Measurements from ENCODE around the gene GNAS-AS1.
"Not testable (repeated sequence)": the region's sequence is repeated elsewhere in the genome, so short reads cannot be mapped to it uniquely, and the experiment has no call there.

GNAS-AS1 gene

GRCh38 chr20:58829531-58829941, 21.2 kb downstream of the GNAS-AS1 start:
- DNase-seq, result peak; percentile 66

- DNase-seq, result not testable (repeated sequence)
Observed at GRCh38 chr20:58828804-58829203, 21.9 kb downstream of the GNAS-AS1 start.

GRCh38 chr20:58828136-58828535, 22.6 kb downstream of the GNAS-AS1 start:
- no peak for DNase-seq

- DNase-seq, result peak; percentile 12
Observed at GRCh38 chr20:58826271-58826670, 24.4 kb downstream of the GNAS-AS1 start.

- DNase-seq, result no peak
Observed at GRCh38 chr20:58825450-58825849, 25.3 kb downstream of the GNAS-AS1 start.

GRCh38 chr20:58824843-58825242, 25.9 kb downstream of the GNAS-AS1 start:
- peak; percentile 17 for DNase-seq

GRCh38 chr20:58822748-58823730, 27.7 kb downstream of the GNAS-AS1 start:
- DNase-seq, result peak; percentile 58

- peak; percentile 52 for DNase-seq
Observed at GRCh38 chr20:58822149-58822548, 28.6 kb downstream of the GNAS-AS1 start.

- not testable (repeated sequence) for DNase-seq
Observed at GRCh38 chr20:58820515-58820914, 30.2 kb downstream of the GNAS-AS1 start.

- DNase-seq, result no peak
Observed at GRCh38 chr20:58819921-58820320, 30.8 kb downstream of the GNAS-AS1 start.

GRCh38 chr20:58818586-58819285, 32.0 kb downstream of the GNAS-AS1 start:
- DNase-seq, result no peak

- no peak for DNase-seq
Observed at GRCh38 chr20:58817748-58818147, 33.0 kb downstream of the GNAS-AS1 start.

- DNase-seq, result no peak
Observed at GRCh38 chr20:58816957-58817651, 33.6 kb downstream of the GNAS-AS1 start.

GRCh38 chr20:58816051-58816450, 34.7 kb downstream of the GNAS-AS1 start:
- DNase-seq, result no peak

- DNase-seq, result no peak
Observed at GRCh38 chr20:58815448-58815847, 35.3 kb downstream of the GNAS-AS1 start.

- DNase-seq, result no peak
Observed at GRCh38 chr20:58813369-58813768, 37.3 kb downstream of the GNAS-AS1 start.

- no peak for DNase-seq
Observed at GRCh38 chr20:58811334-58811733, 39.4 kb downstream of the GNAS-AS1 start.

- no peak for DNase-seq
Observed at GRCh38 chr20:58810879-58811250, 39.8 kb downstream of the GNAS-AS1 start.

GRCh38 chr20:58810116-58810878, 40.4 kb downstream of the GNAS-AS1 start:
- DNase-seq, result no peak

- DNase-seq, result no peak
Observed at GRCh38 chr20:58808271-58809046, 42.2 kb downstream of the GNAS-AS1 start.

- DNase-seq, result no peak
Observed at GRCh38 chr20:58807801-58808200, 42.9 kb downstream of the GNAS-AS1 start.

GRCh38 chr20:58803533-58803932, 47.2 kb downstream of the GNAS-AS1 start:
- no peak for DNase-seq

Data from left hindlimb (tissue), 1 donor.